MM.1S (cell line): ENCODE measurements around the gene MED27.

Source experiments
- DNase-seq: peaks from one replicate; pipeline ENCODE4 v3.0.0-alpha.2; 2015
- H2AFZ ChIP-seq: fragments of 300-600 bp; sonication (generic); 2 replicates; pipeline ENCODE4 v1.6.0; 2016; ENCODE audit warnings: antibody characterized with exemption, low read length
- H3F3A ChIP-seq: fragments of 300-600 bp; sonication (generic); 2 replicates; pipeline ENCODE4 v1.6.1; 2016; ENCODE audit warnings: mild to moderate bottlenecking, antibody characterized with exemption, low read length, moderate library complexity, mixed read lengths; ENCODE audit not compliant: insufficient read depth
- H3K27ac ChIP-seq: fragments of 300-600 bp; sonication (generic); 2 replicates; pipeline ENCODE4 v1.5.1; 2016; ENCODE audit warnings: mild to moderate bottlenecking, low read length
- H3K27me3 ChIP-seq: fragments of 300-600 bp; sonication (generic); replicated peaks from 2 replicates; pipeline ENCODE4 v1.6.0; 2016; ENCODE audit warnings: low read length; ENCODE audit not compliant: insufficient read depth
- H3K36me3 ChIP-seq: fragments of 300-600 bp; sonication (generic); replicated peaks from 2 replicates; pipeline ENCODE4 v1.6.1; 2016; ENCODE audit warnings: mild to moderate bottlenecking, low read length, mixed read lengths; ENCODE audit not compliant: insufficient read depth
- H3K4me1 ChIP-seq: fragments of 300-600 bp; sonication (generic); 2 replicates; pipeline ENCODE4 v1.6.1; 2016; ENCODE audit warnings: low read length, mixed read lengths
- H3K4me2 ChIP-seq: fragments of 300-600 bp; sonication (generic); 2 replicates; pipeline ENCODE4 v1.6.0; 2016; ENCODE audit warnings: low read depth, low read length
- H3K4me3 ChIP-seq: fragments of 300-600 bp; sonication (generic); 2 replicates; pipeline ENCODE4 v1.5.1; 2016; ENCODE audit warnings: low read length, mixed read lengths
- H3K79me2 ChIP-seq: fragments of 300-600 bp; sonication (generic); 2 replicates; pipeline ENCODE4 v1.6.1; 2016; ENCODE audit warnings: mixed run types, low read length, mixed read lengths
- H3K9ac ChIP-seq: fragments of 300-600 bp; sonication (generic); 2 replicates; pipeline ENCODE4 v1.6.1; 2016; ENCODE audit warnings: low read length, mixed read lengths
- H3K9me2 ChIP-seq: fragments of 300-600 bp; sonication (generic); replicated peaks from 2 replicates; pipeline ENCODE4 v1.6.1; 2016; ENCODE audit warnings: mild to moderate bottlenecking, low read length, mixed read lengths; ENCODE audit not compliant: insufficient read depth
- H3K9me3 ChIP-seq: fragments of 300-600 bp; sonication (generic); replicated peaks from 2 replicates; pipeline ENCODE4 v1.6.1; 2016; ENCODE audit warnings: mild to moderate bottlenecking, low read length, mixed read lengths; ENCODE audit not compliant: insufficient read depth
- H4K20me1 ChIP-seq: fragments of 300-600 bp; sonication (generic); 2 replicates; pipeline ENCODE4 v1.6.1; 2016; ENCODE audit warnings: mild to moderate bottlenecking, low read length, moderate library complexity, mixed read lengths; ENCODE audit not compliant: insufficient read depth
- CTCF ChIP-seq: fragments of 300-600 bp; sonication (generic); IDR thresholded peaks from 2 replicates; pipeline ENCODE4 v1.5.1; 2016; ENCODE audit warnings: antibody characterized with exemption, low read length, mixed read lengths
- EZH2 ChIP-seq: fragments of 300-600 bp; sonication (generic); optimal IDR thresholded peaks from 2 replicates; pipeline ENCODE3; 2017; ENCODE audit warnings: low read depth, mild to moderate bottlenecking, antibody characterized with exemption, low read length, mixed read lengths
- EZH2phosphoT487 ChIP-seq: fragments of 300-600 bp; sonication (generic); IDR thresholded peaks from 2 replicates; pipeline ENCODE4 v1.6.1; 2018; ENCODE audit warnings: antibody characterized with exemption, low read length

The MED27 gene

GRCh38 chr9:132039284-132039683 is 40.4 kb downstream of the MED27 start:
- H3K9me3 ChIP-seq = no peaks in the 10 kb centered on the region
- no peaks in the 10 kb centered on the region for H3F3A ChIP-seq
- no peaks in the 10 kb centered on the region for H3K9me2 ChIP-seq
- H3K79me2 ChIP-seq = peaks cover 40% of the 10 kb centered on the region
- no peak overlapping the region for H3K4me3 ChIP-seq
- no peaks in the 10 kb centered on the region for H3K4me1 ChIP-seq
- H3K9ac ChIP-seq = no peak overlapping the region
- no peak overlapping the region for H3K4me2 ChIP-seq
- H4K20me1 ChIP-seq = no peaks in the 10 kb centered on the region
- no peaks in the 10 kb centered on the region for H3K36me3 ChIP-seq
- no peak for DNase-seq
- TF ChIP-seq CTCF (no peak), EZH2phosphoT487 (no peak), EZH2 (no peak)
- no peak overlapping the region for H2AFZ ChIP-seq
- no peaks in the 10 kb centered on the region for H3K27me3 ChIP-seq
- no peak overlapping the region for H3K27ac ChIP-seq

DNA sequence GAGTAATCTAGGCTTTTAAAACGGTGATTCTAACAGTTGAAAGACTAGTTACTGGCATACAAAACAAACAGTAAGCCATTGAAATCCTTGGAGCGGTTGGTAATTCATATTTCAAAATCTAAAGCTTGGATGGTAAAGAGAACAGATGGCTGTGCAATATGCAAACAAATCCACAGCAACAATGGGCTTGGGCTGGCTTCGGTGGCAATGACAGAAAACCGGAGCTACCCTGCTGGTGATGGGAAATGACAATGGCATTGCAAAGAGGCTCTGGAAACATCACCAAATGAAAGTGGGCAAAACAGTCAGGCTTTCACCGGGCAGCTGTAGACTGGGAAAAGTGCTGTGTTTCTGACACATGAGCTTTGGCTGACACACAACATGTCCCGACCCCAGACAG is 42.2 kb downstream of the MED27 start:
- Histone ChIP-seq H3K79me2 (peaks cover 40% of the 10 kb centered on the region), H3K9ac (no peak overlapping the region), H3K4me2 (no peak overlapping the region), H3K9me2 (no peaks in the 10 kb centered on the region), H3K4me3 (no peak overlapping the region), H3K4me1 (peaks cover 7% of the 10 kb centered on the region), H2AFZ (no peak overlapping the region), H3K9me3 (no peaks in the 10 kb centered on the region), H3F3A (no peaks in the 10 kb centered on the region), H3K36me3 (no peaks in the 10 kb centered on the region), H4K20me1 (peaks cover 6% of the 10 kb centered on the region), H3K27ac (no peak overlapping the region), H3K27me3 (no peaks in the 10 kb centered on the region)
- no peak for DNase-seq
- TF ChIP-seq EZH2 (no peak), EZH2phosphoT487 (no peak), CTCF (no peak)

DNA sequence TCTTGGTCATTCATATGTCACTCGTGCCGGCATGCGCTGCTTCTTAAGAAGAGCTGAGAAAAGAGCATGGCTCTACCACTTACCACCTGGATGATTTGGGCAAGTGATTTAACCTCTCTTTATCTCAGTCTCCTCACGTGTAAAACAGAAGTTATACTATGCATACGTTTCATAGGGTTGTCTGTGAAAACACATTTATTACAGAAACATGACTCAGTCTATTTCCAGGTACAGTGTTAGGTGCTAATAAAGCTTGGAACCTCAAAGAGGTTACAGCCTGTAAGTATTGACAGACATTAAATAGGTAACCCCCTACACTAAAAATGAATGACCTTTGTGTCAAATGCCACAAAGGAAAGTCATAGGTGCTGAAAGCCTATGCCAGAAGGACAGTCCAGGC is 43.1 kb downstream of the MED27 start:
- Histone ChIP-seq H3F3A (no peaks in the 10 kb centered on the region), H3K27me3 (no peaks in the 10 kb centered on the region), H3K9me3 (no peaks in the 10 kb centered on the region), H2AFZ (no peak overlapping the region), H3K27ac (no peak overlapping the region), H3K9me2 (no peaks in the 10 kb centered on the region), H3K79me2 (peaks cover 39% of the 10 kb centered on the region), H3K4me3 (no peak overlapping the region), H3K4me1 (peaks cover 14% of the 10 kb centered on the region), H3K4me2 (no peak overlapping the region), H4K20me1 (peaks cover 11% of the 10 kb centered on the region), H3K36me3 (no peaks in the 10 kb centered on the region), H3K9ac (no peak overlapping the region)
- TF ChIP-seq CTCF = no peak
- TF ChIP-seq EZH2 = no peak
- no peak for TF ChIP-seq EZH2phosphoT487
- DNase-seq = no peak
